K562 (cell line): ENCODE data around the gene OCEL1. TPM values are rescaled to one million over a fixed set of nuclear protein-coding genes. Genes with fewer than 3 reads are reported as not detected.

ENCODE experiments used
- ATAC-seq: fragments of 200-7000 bp; cut with Tn5 transposase; 3 replicates; pipeline ENCODE4 v1.9.1; 2020; ENCODE audit warnings: moderate library complexity
- BruUV-seq: library from RNA; stranded (reverse); fragments of 400-500 nt; replicated peaks from 2 replicates; lab custom pipeline; 2021; lab: Mats Ljungman, UMichigan
- CTCF ChIA-PET: fragments of 300-600 bp; formaldehyde crosslinking; extraction: SDS; loops from one replicate; lab custom pipeline; 2021; ENCODE audit warnings: low intra/inter-chr PET ratio; lab: Yijun Ruan, JAX
- POLR2A ChIA-PET: fragments of 300-600, 350-650 bp; sonication (Branson Sonifier 250); formaldehyde crosslinking; extraction: SDS; loops from one replicate; lab custom pipeline; 2021; ENCODE audit warnings: antibody characterized with exemption, inconsistent platforms; lab: Yijun Ruan, JAX
- DNase-seq, 4 experiments: peaks; one replicate each; pipeline versions ENCODE4 v3.0.0 to v3.0.0-alpha.2; 2011 to 2018; ENCODE audit warnings: low spot score in 3 of 4, mixed read lengths in 3 of 4; ENCODE audit errors: extremely low read depth in 1 of 4
- FAIRE-seq: peaks from 2 replicates; lab custom pipeline; 2011; peaks lifted over from hg19 to GRCh38; lab: Jason Lieb, UNC
- H2AFZ ChIP-seq: 2 replicates; pipeline ENCODE4 v1.6.0; 2011; ENCODE audit warnings: low read depth, low read length, control low read depth, inconsistent platforms
- H3K27ac ChIP-seq: fragments of 200-600 bp; 3 replicates; pipeline ENCODE4 v1.8.0; 2011; ENCODE audit warnings: low read depth, mild to moderate bottlenecking, control low read depth, inconsistent platforms, low read length, moderate library complexity, mixed read lengths; ENCODE audit errors: extremely low read depth
- H3K27me3 ChIP-seq, 2 experiments: fragments of 300-600 bp in 1 of 2; 2 replicates in 1 of 2; 3 replicates in 1 of 2; pipeline versions ENCODE4 v1.6.0 to v1.8.0; 2011; ENCODE audit warnings: inconsistent platforms in 2 of 2, low read length in 2 of 2, mild to moderate bottlenecking in 1 of 2, mixed read lengths in 1 of 2, moderate library complexity in 1 of 2; ENCODE audit not compliant: control insufficient read depth in 2 of 2, insufficient read depth in 2 of 2
- H3K36me3 ChIP-seq: fragments of 300-600 bp; 3 replicates; pipeline ENCODE4 v1.8.0; 2011; ENCODE audit warnings: mild to moderate bottlenecking, low read length, inconsistent platforms; ENCODE audit not compliant: control insufficient read depth, insufficient read depth
- H3K4me1 ChIP-seq, 2 experiments: fragments of 200-600 bp in 1 of 2; replicated peaks in 1 of 2; 2 replicates in 1 of 2; 3 replicates in 1 of 2; pipeline versions ENCODE4 v1.5.1 to v1.8.0; 2011; ENCODE audit warnings: inconsistent platforms in 2 of 2, low read length in 2 of 2, mild to moderate bottlenecking in 1 of 2, mixed read lengths in 1 of 2, moderate library complexity in 1 of 2; ENCODE audit not compliant: control insufficient read depth in 2 of 2, insufficient read depth in 2 of 2
- H3K4me2 ChIP-seq: 2 replicates; pipeline ENCODE4 v1.6.1; 2011; ENCODE audit warnings: low read length, control low read depth, inconsistent platforms, mixed read lengths; ENCODE audit not compliant: insufficient read depth
- H3K4me3 ChIP-seq: fragments of 200-600 bp; sonication (generic), shearing (Covaris generic); 2 replicates; pipeline ENCODE4 v1.5.1; 2016; ENCODE audit warnings: control low read depth, inconsistent platforms
- H3K79me2 ChIP-seq: fragments of 200-600 bp; 3 replicates; pipeline ENCODE4 v1.8.0; 2011; ENCODE audit warnings: low read length, inconsistent platforms; ENCODE audit not compliant: control insufficient read depth, insufficient read depth
- H3K9ac ChIP-seq, 2 experiments: 2 replicates each; pipeline versions ENCODE4 v1.6.0 to v1.6.1; 2011; ENCODE audit warnings: low read depth in 2 of 2, low read length in 2 of 2, control low read depth in 1 of 2, inconsistent platforms in 1 of 2, mild to moderate bottlenecking in 1 of 2, mixed read lengths in 1 of 2; ENCODE audit not compliant: insufficient read depth in 1 of 2
- H3K9me1 ChIP-seq: one replicate; pipeline ENCODE4 v1.6.0; 2011; ENCODE audit warnings: inconsistent platforms, mild to moderate bottlenecking, low read length, moderate library complexity; ENCODE audit not compliant: control insufficient read depth, insufficient read depth
- H3K9me3 ChIP-seq: replicated peaks from 2 replicates; pipeline ENCODE4 v1.5.1; 2011; ENCODE audit warnings: low read depth, low read length, inconsistent platforms; ENCODE audit not compliant: control insufficient read depth, insufficient read depth
- H4K20me1 ChIP-seq: replicated peaks from 2 replicates; pipeline ENCODE4 v1.6.1; 2011; ENCODE audit warnings: low read length, inconsistent platforms, mixed read lengths; ENCODE audit not compliant: control insufficient read depth, insufficient read depth
- RBFOX2 ChIP-seq: fragments of 200-400 bp; formaldehyde crosslinking; IDR thresholded peaks from 2 replicates; pipeline ENCODE4 v1.6.1; 2017; ENCODE audit warnings: low read depth, mild to moderate bottlenecking, low read length, moderate library complexity
- TAL1 ChIP-seq: fragments of 450-650 bp; IDR thresholded peaks from 2 replicates; pipeline ENCODE4 v1.6.1; 2016; ENCODE audit warnings: mild to moderate bottlenecking
- WGBS: fragments of 100-300 bp; shearing (Covaris generic); methylation state at CpG from one replicate; pipeline ENCODE4 v1.1.6; 2016; ENCODE audit warnings: low coverage, mixed read lengths; ENCODE audit not compliant: insufficient coverage; ENCODE audit errors: missing lambda C conversion rate; 5-methylcytosine and 5-hydroxymethylcytosine counted together
- in situ Hi-C: fragments of 300-500 bp; cut with MboI; formaldehyde crosslinking; loops from 4 replicates; pipeline ENCODE4 v1.15.0; 2018; ENCODE audit warnings: inconsistent platforms, mixed read lengths
- intact Hi-C: fragments of 100-400 bp; cut with micrococcal nuclease; formaldehyde crosslinking; loops from 2 replicates; pipeline ENCODE4 v1.14.2; 2022
- polyA plus RNA-seq, 8 experiments: library from polyadenylated mRNA; depleted of rRNA in 4 of 8; stranded (reverse) in 5 of 8; unstranded in 3 of 8; fragments of >200 nt; fragmentation: Nextera tagmentation in 2 of 8; fragmentation: Illumina TruSeq in 1 of 8; extraction: Ambion mirVana in 2 of 8; extraction: Trizol in 1 of 8; gene quantifications; 2 replicates each; pipeline versions ENCODE4 v1.2.1 to v1.2.3, GENCODE V29; 2011 to 2014; ENCODE audit warnings: inconsistent platforms in 1 of 8, missing spikeins in 1 of 8
- total RNA-seq, 7 experiments: library from RNA; depleted of rRNA in 6 of 7; stranded (reverse); fragments of >200 nt in 6 of 7; fragmentation: Illumina TruSeq in 2 of 7; extraction: Trizol in 2 of 7; gene quantifications; 2 replicates each; pipeline versions ENCODE4 v1.2.1 to v1.2.3, GENCODE V29; 2011 to 2021; ENCODE audit warnings: low replicate concordance in 1 of 7

Gene OCEL1
- total and polyA plus RNA-seq, 9 of the 15 experiments (the other 6 are each of a cell fraction or from before 2014, with no cell fraction given): 8.0 to 38.0 (median 12.4) TPM

GRCh38 chr19:17275441-17276175, 49.6 kb downstream of the OCEL1 start:
- Histone ChIP-seq H3K9me1 (peaks cover 3% of the 10 kb centered on the region), H3K36me3 (peaks cover 65% of the 10 kb centered on the region), H3K4me2 (no peak overlapping the region), H3K79me2 (no peaks in the 10 kb centered on the region), H3K27me3 (no peaks in the 10 kb centered on the region), H3K9me3 (no peaks in the 10 kb centered on the region), H3K9ac (0 out of 4 replicates have a peak overlapping the region, but pooled peaks of 1 of the 2 experiments have one; percentile 48), H3K4me1 (no peaks in the 10 kb centered on the region), H2AFZ (no peak overlapping the region), H3K27ac (no peak overlapping the region), H3K4me3 (no peak overlapping the region), H4K20me1 (no peaks in the 10 kb centered on the region)
- no TSS peak for BruUV-seq
- in situ Hi-C loops: loop anchor here (5.0 kb wide), 1 partner anchor 73 kb away; no protein-coding TSS in a partner anchor
- TF ChIP-seq RBFOX2 (peak; percentile 18; the same call in 1 of the 2 replicates), TAL1 (no peak)
- intact Hi-C loops: no loop called here
- ATAC-seq (no peak), FAIRE-seq (no peak), DNase-seq (no peak)
- POLR2A ChIA-PET: interaction anchor here (0.7 kb wide), 2 partner anchors 9 to 24 kb away, joined by 3 to 4 read pairs; partner anchors contain the start of gene BABAM1
- CTCF ChIA-PET: no interaction called here
- WGBS: 88% methylated on average over 16 of the region's 19 CpGs

Other genes starting within 250 kb of the OCEL1 start
Only the 7 nearest of the 20 such genes appear.
- gene USE1, start 10.9 kb upstream of the OCEL1 start, total RNA-seq (2014; rRNA removed): 38.8 and 40.7 TPM in 2 replicates
- gene USE1, start 10.9 kb upstream of the OCEL1 start, total RNA-seq (2014; rRNA removed; fragmentation: Illumina TruSeq; extraction: Trizol): 15.2 and 17.3 TPM in 2 replicates
- 23.9 TPM in 2 replicates for gene USE1, start 10.9 kb upstream of the OCEL1 start, total RNA-seq (2015; rRNA removed; fragmentation: Illumina TruSeq; extraction: Trizol)
- gene USE1, start 10.9 kb upstream of the OCEL1 start, total RNA-seq (2021): 34.0 and 34.9 TPM in 2 replicates
- 19.1 and 21.1 TPM in 2 replicates for gene USE1, start 10.9 kb upstream of the OCEL1 start, polyA plus RNA-seq (2011; rRNA removed)
- gene USE1, start 10.9 kb upstream of the OCEL1 start, polyA plus RNA-seq (2014; fragmentation: Illumina TruSeq; extraction: Trizol): 27.3 and 32.8 TPM in 2 replicates
- gene USE1, start 10.9 kb upstream of the OCEL1 start, polyA plus RNA-seq (2014; fragmentation: Nextera tagmentation; extraction: Ambion mirVana): 10 to 100 TPM; 39.3 to 46.7 TPM
- 50.6 and 52.4 TPM in 2 replicates for gene USE1, start 10.9 kb upstream of the OCEL1 start, polyA plus RNA-seq (2014; rRNA removed)
- 93.2 and 99.7 TPM in 2 replicates for gene NR2F6, start 19.7 kb downstream of the OCEL1 start, total RNA-seq (2014; rRNA removed)
- 9.8 and 12.6 TPM in 2 replicates for gene NR2F6, start 19.7 kb downstream of the OCEL1 start, total RNA-seq (2014; rRNA removed; fragmentation: Illumina TruSeq; extraction: Trizol)
- gene NR2F6, start 19.7 kb downstream of the OCEL1 start, total RNA-seq (2015; rRNA removed; fragmentation: Illumina TruSeq; extraction: Trizol): 22.8 and 25.2 TPM in 2 replicates
- gene NR2F6, start 19.7 kb downstream of the OCEL1 start, total RNA-seq (2021): 95.9 and 97.5 TPM in 2 replicates
- 18.8 and 23.9 TPM in 2 replicates for gene NR2F6, start 19.7 kb downstream of the OCEL1 start, polyA plus RNA-seq (2011; rRNA removed)
- 11.4 and 15.7 TPM in 2 replicates for gene NR2F6, start 19.7 kb downstream of the OCEL1 start, polyA plus RNA-seq (2014; fragmentation: Illumina TruSeq; extraction: Trizol)
- gene NR2F6, start 19.7 kb downstream of the OCEL1 start, polyA plus RNA-seq (2014; fragmentation: Nextera tagmentation; extraction: Ambion mirVana): 1 to 10 TPM in 1 of 2 experiments, under 1 TPM in 1; 0.76 to 3.0 TPM
- gene NR2F6, start 19.7 kb downstream of the OCEL1 start, polyA plus RNA-seq (2014; rRNA removed): 64.2 and 69.6 TPM in 2 replicates
- 0.04 and 0.05 TPM in 2 replicates for gene USHBP1, start 38.5 kb downstream of the OCEL1 start, total RNA-seq (2014; rRNA removed)
- not detected in 2 replicates for gene USHBP1, start 38.5 kb downstream of the OCEL1 start, total RNA-seq (2014; rRNA removed; fragmentation: Illumina TruSeq; extraction: Trizol)
- gene USHBP1, start 38.5 kb downstream of the OCEL1 start, total RNA-seq (2015; rRNA removed; fragmentation: Illumina TruSeq; extraction: Trizol): not detected in 2 replicates
- gene USHBP1, start 38.5 kb downstream of the OCEL1 start, total RNA-seq (2021): 0.16 TPM in 1 of 2 replicates, not detected in the other
- gene USHBP1, start 38.5 kb downstream of the OCEL1 start, polyA plus RNA-seq (2011; rRNA removed): 0.03 TPM in 2 replicates
- gene USHBP1, start 38.5 kb downstream of the OCEL1 start, polyA plus RNA-seq (2014; fragmentation: Illumina TruSeq; extraction: Trizol): 0.10 TPM in 1 of 2 replicates, not detected in the other
- not detected for gene USHBP1, start 38.5 kb downstream of the OCEL1 start, polyA plus RNA-seq (2014; fragmentation: Nextera tagmentation; extraction: Ambion mirVana)
- gene USHBP1, start 38.5 kb downstream of the OCEL1 start, polyA plus RNA-seq (2014; rRNA removed): 0.05 and 0.11 TPM in 2 replicates
- gene BABAM1, start 41.2 kb downstream of the OCEL1 start, total RNA-seq (2014; rRNA removed): 118 and 150 TPM in 2 replicates
- 83.8 and 100 TPM in 2 replicates for gene BABAM1, start 41.2 kb downstream of the OCEL1 start, total RNA-seq (2014; rRNA removed; fragmentation: Illumina TruSeq; extraction: Trizol)
- 92.7 and 92.9 TPM in 2 replicates for gene BABAM1, start 41.2 kb downstream of the OCEL1 start, total RNA-seq (2015; rRNA removed; fragmentation: Illumina TruSeq; extraction: Trizol)
- 115 and 116 TPM in 2 replicates for gene BABAM1, start 41.2 kb downstream of the OCEL1 start, total RNA-seq (2021)
- gene BABAM1, start 41.2 kb downstream of the OCEL1 start, polyA plus RNA-seq (2011; rRNA removed): 131 and 139 TPM in 2 replicates
- gene BABAM1, start 41.2 kb downstream of the OCEL1 start, polyA plus RNA-seq (2014; fragmentation: Illumina TruSeq; extraction: Trizol): 113 and 124 TPM in 2 replicates
- gene BABAM1, start 41.2 kb downstream of the OCEL1 start, polyA plus RNA-seq (2014; fragmentation: Nextera tagmentation; extraction: Ambion mirVana): 10 to 100 TPM; 14.7 to 21.5 TPM
- gene BABAM1, start 41.2 kb downstream of the OCEL1 start, polyA plus RNA-seq (2014; rRNA removed): 160 and 193 TPM in 2 replicates
- 6.1 and 6.9 TPM in 2 replicates for gene ANKLE1, start 55.7 kb downstream of the OCEL1 start, total RNA-seq (2014; rRNA removed)
- gene ANKLE1, start 55.7 kb downstream of the OCEL1 start, total RNA-seq (2014; rRNA removed; fragmentation: Illumina TruSeq; extraction: Trizol): 1.8 and 2.1 TPM in 2 replicates
- 2.9 and 3.5 TPM in 2 replicates for gene ANKLE1, start 55.7 kb downstream of the OCEL1 start, total RNA-seq (2015; rRNA removed; fragmentation: Illumina TruSeq; extraction: Trizol)
- gene ANKLE1, start 55.7 kb downstream of the OCEL1 start, total RNA-seq (2021): 6.2 and 6.7 TPM in 2 replicates
- 2.2 and 3.2 TPM in 2 replicates for gene ANKLE1, start 55.7 kb downstream of the OCEL1 start, polyA plus RNA-seq (2011; rRNA removed)
- 5.8 and 6.0 TPM in 2 replicates for gene ANKLE1, start 55.7 kb downstream of the OCEL1 start, polyA plus RNA-seq (2014; fragmentation: Illumina TruSeq; extraction: Trizol)
- gene ANKLE1, start 55.7 kb downstream of the OCEL1 start, polyA plus RNA-seq (2014; fragmentation: Nextera tagmentation; extraction: Ambion mirVana): under 1 TPM; 0.63 to 0.64 TPM
- gene ANKLE1, start 55.7 kb downstream of the OCEL1 start, polyA plus RNA-seq (2014; rRNA removed): 8.2 and 9.2 TPM in 2 replicates
- 5.0 and 5.8 TPM in 2 replicates for gene ABHD8, start 77.2 kb downstream of the OCEL1 start, total RNA-seq (2014; rRNA removed)
- gene ABHD8, start 77.2 kb downstream of the OCEL1 start, total RNA-seq (2014; rRNA removed; fragmentation: Illumina TruSeq; extraction: Trizol): 0.22 and 0.29 TPM in 2 replicates
- gene ABHD8, start 77.2 kb downstream of the OCEL1 start, total RNA-seq (2015; rRNA removed; fragmentation: Illumina TruSeq; extraction: Trizol): 1.7 and 1.8 TPM in 2 replicates
- gene ABHD8, start 77.2 kb downstream of the OCEL1 start, total RNA-seq (2021): 5.6 and 6.6 TPM in 2 replicates
- 2.3 and 4.2 TPM in 2 replicates for gene ABHD8, start 77.2 kb downstream of the OCEL1 start, polyA plus RNA-seq (2011; rRNA removed)
- gene ABHD8, start 77.2 kb downstream of the OCEL1 start, polyA plus RNA-seq (2014; fragmentation: Illumina TruSeq; extraction: Trizol): 0.97 and 2.3 TPM in 2 replicates
- gene ABHD8, start 77.2 kb downstream of the OCEL1 start, polyA plus RNA-seq (2014; fragmentation: Nextera tagmentation; extraction: Ambion mirVana): under 1 TPM in 1 of 2 experiments, not detected in 1; 0.04 TPM
- 3.8 and 5.2 TPM in 2 replicates for gene ABHD8, start 77.2 kb downstream of the OCEL1 start, polyA plus RNA-seq (2014; rRNA removed)
- 191 and 236 TPM in 2 replicates for gene MRPL34, start 79.6 kb downstream of the OCEL1 start, total RNA-seq (2014; rRNA removed)
- gene MRPL34, start 79.6 kb downstream of the OCEL1 start, total RNA-seq (2014; rRNA removed; fragmentation: Illumina TruSeq; extraction: Trizol): 40.7 and 46.5 TPM in 2 replicates
- gene MRPL34, start 79.6 kb downstream of the OCEL1 start, total RNA-seq (2015; rRNA removed; fragmentation: Illumina TruSeq; extraction: Trizol): 66.9 and 67.3 TPM in 2 replicates
- 129 and 158 TPM in 2 replicates for gene MRPL34, start 79.6 kb downstream of the OCEL1 start, total RNA-seq (2021)
- 70.2 and 75.9 TPM in 2 replicates for gene MRPL34, start 79.6 kb downstream of the OCEL1 start, polyA plus RNA-seq (2011; rRNA removed)
- gene MRPL34, start 79.6 kb downstream of the OCEL1 start, polyA plus RNA-seq (2014; fragmentation: Illumina TruSeq; extraction: Trizol): 72.5 and 85.4 TPM in 2 replicates
- gene MRPL34, start 79.6 kb downstream of the OCEL1 start, polyA plus RNA-seq (2014; fragmentation: Nextera tagmentation; extraction: Ambion mirVana): 10 to 100 TPM; 11.5 to 20.6 TPM
- 256 and 284 TPM in 2 replicates for gene MRPL34, start 79.6 kb downstream of the OCEL1 start, polyA plus RNA-seq (2014; rRNA removed)